HG03469 (cell line): ENCODE results near the gene GPT2.

Source experiments
- ATAC-seq: cut with Tn5 transposase; IDR thresholded peaks from one replicate; pipeline ENCODE4 v1.9.1; 2021; ENCODE audit warnings: mild to moderate bottlenecking, moderate library complexity, moderate number of reproducible peaks; ENCODE audit not compliant: unreplicated experiment

Gene GPT2

DNA sequence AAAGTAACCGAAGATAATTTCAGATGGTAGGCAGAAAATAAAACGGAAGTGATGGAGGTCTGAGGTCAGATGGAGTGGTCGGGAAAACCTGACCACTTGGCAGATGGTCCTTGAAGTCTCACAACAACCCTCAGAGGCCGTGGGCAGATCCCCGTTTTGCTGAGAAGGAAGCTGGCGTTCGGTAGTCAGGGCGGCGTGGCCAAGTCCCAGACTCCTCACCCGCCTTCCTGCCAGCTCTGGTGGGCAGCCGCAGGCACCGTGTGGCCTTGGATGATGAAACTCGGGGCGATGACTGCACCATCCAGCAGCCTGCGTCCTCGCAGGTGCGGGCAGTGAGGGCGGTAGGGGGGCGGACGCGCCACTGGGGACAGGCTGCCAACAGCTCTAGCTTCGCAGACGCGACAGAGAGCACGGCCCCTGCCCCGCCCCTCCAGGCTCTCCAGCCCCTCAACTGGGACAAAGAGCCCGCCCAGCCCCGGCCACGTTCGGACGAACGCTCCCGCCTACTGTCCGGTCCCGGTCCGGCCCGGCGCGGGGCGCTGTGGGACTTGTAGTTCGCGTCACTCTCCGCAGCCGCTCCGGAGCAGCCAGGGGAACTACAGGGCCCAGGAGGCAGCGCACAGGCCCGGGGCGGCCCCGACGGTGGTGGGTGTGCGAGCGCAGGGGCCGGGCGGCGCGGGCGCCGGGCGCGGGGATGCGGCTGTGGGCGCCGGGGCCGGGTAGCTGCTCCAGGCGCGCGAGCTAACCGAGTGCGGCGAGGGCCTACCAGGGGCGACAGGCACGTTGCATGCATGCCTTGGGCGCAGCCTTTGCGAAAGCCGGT is at the start of gene GPT2:
GPT2 (plus strand) TSS at position 673 of the 823 bp plus-strand sequence. CDS start 354 bp downstream, outside the sequence.
- peak; percentile 97 for ATAC-seq

DNA sequence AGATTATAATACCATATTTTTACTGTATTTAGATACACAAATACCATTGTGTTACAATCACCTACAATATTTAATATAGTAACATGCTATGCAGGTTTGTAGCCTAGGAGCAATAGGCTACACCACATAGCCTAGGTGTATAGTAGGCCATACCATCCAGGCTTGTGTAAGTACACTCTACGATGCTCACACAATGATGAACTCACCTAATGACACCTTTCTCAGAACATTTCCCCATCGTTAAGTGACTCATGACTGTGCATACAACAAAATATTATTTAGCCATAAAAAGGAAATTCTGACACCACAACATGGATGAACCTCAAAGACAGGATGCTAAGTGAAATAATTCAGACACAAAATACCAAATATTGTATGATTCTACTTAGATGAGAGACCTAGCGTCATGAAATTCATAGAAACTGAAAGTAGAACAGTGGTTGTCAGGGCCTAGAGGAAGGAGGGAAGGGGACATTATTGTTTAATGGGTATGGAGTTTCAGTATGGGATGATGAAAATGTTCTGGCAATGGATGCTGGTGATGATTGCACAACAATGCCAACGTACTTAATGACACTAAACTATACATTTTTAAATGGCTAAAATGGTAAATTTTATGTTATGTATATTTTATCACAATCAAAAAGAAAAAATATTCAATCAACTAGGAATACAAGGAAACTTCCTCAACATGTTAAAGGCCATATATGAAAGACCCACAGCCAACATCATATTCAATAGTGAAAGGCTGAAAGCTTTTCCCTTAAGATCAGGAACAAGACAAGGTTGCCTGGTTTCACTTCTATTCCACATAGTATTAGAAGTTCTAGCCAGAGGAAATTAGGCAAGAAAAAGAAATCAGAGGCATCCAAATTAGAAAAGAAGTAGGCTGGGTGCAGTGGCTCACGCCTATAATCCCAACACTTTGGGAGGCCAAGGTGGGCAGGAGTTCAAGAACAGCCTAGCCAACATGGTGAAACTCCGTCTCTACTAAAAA is 47.3 kb upstream of the GPT2 start:
- no peak for ATAC-seq

DNA sequence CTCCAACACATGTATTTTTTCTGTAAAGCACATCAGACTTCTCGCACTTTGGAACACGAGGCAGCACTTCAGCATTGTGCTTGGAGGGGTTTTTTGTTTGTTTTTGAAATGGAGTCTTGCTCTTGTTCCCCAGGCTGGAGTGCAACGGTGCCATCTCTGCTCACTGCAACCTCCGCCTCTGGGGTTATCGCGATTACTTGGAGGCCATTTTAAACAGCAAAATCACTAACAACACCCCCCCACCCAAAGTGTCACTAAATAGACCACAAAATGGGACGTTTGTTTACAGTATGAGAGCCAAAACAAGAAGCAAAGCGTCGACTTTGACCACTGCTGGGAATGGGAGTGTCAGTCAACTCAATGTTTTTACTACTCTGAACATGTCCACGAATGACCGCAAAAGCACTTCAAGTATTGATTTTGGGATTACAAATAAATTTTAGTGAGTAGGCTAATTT is 44.1 kb upstream of the GPT2 start:
- no peak for ATAC-seq

DNA sequence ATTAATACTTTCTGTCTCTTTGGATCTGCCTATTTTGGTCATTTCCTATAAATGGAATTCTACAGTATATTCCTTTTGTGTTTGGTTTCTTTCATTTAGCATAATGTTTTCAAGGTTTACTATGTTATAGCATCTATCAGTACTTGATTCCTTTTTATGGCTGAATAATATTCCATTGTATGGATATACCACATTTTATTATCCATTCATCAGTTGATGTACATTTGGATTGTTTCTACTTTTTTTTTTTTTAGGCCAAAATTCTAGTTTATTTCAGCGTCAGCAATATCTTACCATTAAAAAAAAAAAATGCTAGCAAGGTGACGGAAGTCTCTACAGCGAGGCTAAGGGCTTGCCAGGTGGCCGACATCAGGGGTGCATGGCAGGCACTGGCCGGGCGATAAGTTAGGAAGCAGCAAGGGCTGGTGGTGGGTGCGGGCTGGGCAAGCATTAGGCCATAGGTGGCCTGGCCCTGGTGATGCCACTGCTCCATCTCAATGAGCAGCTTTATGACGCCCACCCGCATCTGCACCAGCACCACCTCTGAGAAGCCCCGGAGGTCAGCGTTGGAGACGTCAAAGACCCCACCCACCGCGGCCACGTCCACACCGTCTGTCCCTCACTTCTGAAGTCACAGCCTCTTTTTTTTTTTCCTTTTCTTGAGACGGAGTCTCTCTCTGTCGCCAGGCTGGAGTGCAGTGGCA is 41.8 kb upstream of the GPT2 start:
- ATAC-seq = no peak

DNA sequence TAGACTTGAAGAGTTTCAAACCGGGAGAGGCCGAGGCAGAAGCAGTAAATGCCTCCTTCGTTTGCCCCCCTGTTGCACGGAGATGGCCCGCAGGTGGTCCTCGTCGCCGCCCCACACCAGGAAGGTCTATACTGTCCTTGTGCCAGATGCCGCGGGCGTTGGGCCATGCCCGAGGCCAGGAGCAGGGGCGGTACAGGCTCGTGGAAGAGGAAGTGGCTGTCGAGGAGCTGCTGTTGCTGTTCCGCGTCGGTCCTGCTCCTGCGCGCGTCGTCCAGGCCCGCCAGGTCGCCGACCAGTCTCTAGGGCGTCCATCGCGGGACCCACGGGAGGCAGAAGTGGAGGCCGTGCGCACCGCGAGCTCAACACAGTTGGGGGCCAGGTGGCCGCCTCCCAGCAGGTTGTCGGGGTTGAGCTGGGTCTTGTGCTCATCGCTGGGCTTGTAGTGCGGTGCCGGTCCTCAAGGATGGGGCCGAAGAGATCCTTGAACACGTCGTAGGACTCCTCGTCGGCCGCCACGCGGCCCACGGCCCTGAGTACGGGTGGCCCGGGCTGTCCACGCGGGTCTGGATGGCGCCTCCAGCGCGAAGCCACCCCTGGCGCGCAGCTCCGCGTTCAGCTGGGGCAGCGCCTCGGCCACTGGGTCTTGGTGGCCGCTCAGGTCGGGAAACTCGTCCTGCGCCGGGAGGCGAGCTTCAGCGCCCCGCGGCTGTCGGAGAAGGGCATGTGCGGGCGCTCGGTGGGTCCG is 40.1 kb upstream of the GPT2 start:
- ATAC-seq = no peak

GRCh38 chr16:46844771-46845170 is 39.4 kb upstream of the GPT2 start:
- ATAC-seq = no peak

GRCh38 chr16:46845952-46846351 is 38.2 kb upstream of the GPT2 start:
- ATAC-seq = no peak

GRCh38 chr16:46848768-46849764 is 35.1 kb upstream of the GPT2 start:
- ATAC-seq = no peak

GRCh38 chr16:46850619-46851555 is 33.3 kb upstream of the GPT2 start:
- ATAC-seq = no peak

DNA sequence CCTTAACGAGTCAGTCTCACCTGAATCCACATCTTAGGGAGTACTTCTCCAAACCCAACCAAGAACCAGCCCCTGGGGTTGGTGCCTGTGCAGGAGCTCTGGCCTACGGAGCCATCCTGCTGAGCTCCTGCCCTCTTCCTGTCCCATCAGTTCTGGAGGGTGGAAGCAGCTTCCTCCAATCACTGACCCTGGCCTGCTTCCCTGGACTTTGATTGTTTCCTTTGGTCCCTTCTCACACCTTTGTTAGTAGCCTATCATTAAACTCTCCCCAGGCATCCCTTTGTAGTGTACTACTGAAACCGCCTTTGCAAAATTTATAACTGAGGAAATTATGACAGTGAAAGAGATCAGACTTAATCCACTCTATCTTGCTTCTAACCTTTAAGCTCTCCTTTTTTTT is 32.0 kb upstream of the GPT2 start:
- no peak for ATAC-seq

- ATAC-seq = no peak
Observed at GRCh38 chr16:46853713-46854443, 30.3 kb upstream of the GPT2 start.

- no peak for ATAC-seq
Observed at GRCh38 chr16:46854846-46855245, 29.3 kb upstream of the GPT2 start.

DNA sequence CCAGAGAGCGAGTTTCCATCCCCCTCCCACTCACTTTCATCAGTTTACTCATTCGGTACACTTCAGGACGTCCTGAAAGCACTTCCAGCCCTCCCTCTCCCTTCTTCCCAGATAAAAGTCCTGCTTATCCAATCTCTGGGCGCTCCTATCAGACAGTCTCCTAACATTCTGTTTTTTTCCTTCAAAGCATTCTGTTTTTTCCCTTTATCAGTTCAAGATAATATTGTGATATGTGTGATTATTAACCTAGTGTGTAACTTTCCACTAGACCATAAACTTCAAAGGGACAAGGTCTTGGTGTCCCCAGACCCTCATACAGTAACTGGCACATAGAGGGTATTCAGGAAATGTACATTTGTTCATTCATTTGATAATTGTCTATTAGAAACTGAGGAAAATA is 28.8 kb upstream of the GPT2 start:
- no peak for ATAC-seq

DNA sequence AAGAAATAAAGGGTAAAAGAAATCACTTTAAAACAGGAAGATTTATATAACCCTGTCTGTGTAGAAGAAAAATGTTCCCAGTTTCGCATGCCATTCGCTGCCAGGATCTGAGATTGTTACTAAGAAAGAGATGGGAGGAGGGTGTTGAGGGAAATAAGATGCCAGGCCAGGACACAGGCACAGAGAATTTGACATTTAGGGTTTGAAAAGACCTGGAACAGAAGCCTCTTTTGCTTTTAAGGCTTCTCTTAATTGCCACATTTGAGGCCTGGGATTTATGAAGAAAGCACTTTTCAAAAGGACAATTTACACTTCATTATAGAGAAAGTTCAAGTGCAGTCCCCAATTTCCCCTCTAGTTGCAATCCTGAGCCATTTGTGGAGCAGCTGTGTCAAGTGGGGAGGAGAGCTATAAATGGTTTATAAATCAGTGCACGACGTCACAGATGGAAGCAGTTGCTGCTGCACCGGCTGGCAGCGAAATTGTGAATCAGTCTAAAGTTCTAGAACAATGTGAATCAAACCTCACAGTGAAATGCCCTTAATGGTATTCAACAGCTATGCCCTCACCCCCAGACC is 26.7 kb upstream of the GPT2 start:
- ATAC-seq = no peak

GRCh38 chr16:46858151-46858550 is 26.0 kb upstream of the GPT2 start:
- no peak for ATAC-seq

DNA sequence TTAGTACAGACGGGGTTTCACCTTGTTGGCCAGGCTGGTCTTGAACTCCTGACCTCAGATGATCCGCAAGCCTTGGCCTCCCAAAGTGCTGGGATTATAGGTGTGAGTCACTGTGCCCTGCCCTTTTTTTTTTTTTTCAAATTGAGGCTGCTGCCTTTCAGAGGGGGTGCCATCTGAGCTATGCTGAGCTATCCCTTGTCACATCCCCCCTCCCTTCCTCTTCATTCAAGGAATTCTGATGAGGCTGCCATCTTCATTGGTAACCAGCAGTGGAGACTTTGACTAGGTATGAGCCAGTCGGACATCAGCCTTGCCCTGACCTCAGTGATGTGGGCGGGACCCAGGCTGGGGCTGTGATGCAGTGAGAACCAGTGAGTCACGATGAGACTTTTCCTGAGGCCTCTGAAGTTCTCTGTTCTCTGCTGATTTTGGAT is 24.4 kb upstream of the GPT2 start:
- no peak for ATAC-seq
